CD1c-positive myeloid dendritic cell (primary cell): Measurements from ENCODE around the gene XPNPEP1.
A peak's percentile ranks its signal among the peaks of the same experiment; 100 is the strongest.

Experiments used
- DNase-seq: peaks from one replicate; pipeline ENCODE4 v3.0.0-alpha.2; 2016; ENCODE audit errors: extremely low spot score

Gene XPNPEP1

GRCh38 chr10:109863775-109864174, 59.5 kb downstream of the XPNPEP1 start:
- no peak for DNase-seq

- no peak for DNase-seq
These were observed 60.6 kb downstream of the XPNPEP1 start for GRCh38 chr10:109862738-109863137.

- DNase-seq = no peak
These were observed 61.3 kb downstream of the XPNPEP1 start for GRCh38 chr10:109862041-109862440.

GRCh38 chr10:109861081-109861480, 62.2 kb downstream of the XPNPEP1 start:
- DNase-seq = no peak

GRCh38 chr10:109859221-109859620, 64.1 kb downstream of the XPNPEP1 start:
- DNase-seq = no peak

- DNase-seq = no peak
These were observed 67.6 kb downstream of the XPNPEP1 start for GRCh38 chr10:109855746-109856145.

- no peak for DNase-seq
These were observed 69.4 kb downstream of the XPNPEP1 start for GRCh38 chr10:109853921-109854320.

- peak; percentile 62 for DNase-seq
These were observed 70.8 kb downstream of the XPNPEP1 start for GRCh38 chr10:109852475-109853037.

GRCh38 chr10:109851616-109852474, 71.5 kb downstream of the XPNPEP1 start:
- no peak for DNase-seq

GRCh38 chr10:109846832-109847231, 76.5 kb downstream of the XPNPEP1 start:
- DNase-seq = no peak

- no peak for DNase-seq
These were observed 78.0 kb downstream of the XPNPEP1 start for GRCh38 chr10:109845308-109845707.

GRCh38 chr10:109838592-109839244, 84.6 kb downstream of the XPNPEP1 start:
- DNase-seq = no peak

GRCh38 chr10:109837384-109837783, 85.9 kb downstream of the XPNPEP1 start:
- no peak for DNase-seq

- DNase-seq = no peak
These were observed 88.1 kb downstream of the XPNPEP1 start for GRCh38 chr10:109835257-109835656.

- DNase-seq = no peak
These were observed 91.5 kb downstream of the XPNPEP1 start for GRCh38 chr10:109831846-109832245.

- no peak for DNase-seq
These were observed 99.1 kb downstream of the XPNPEP1 start for GRCh38 chr10:109824206-109824605.

- no peak for DNase-seq
These were observed 100.1 kb downstream of the XPNPEP1 start for GRCh38 chr10:109823196-109823595.

- DNase-seq = no peak
These were observed 101.6 kb downstream of the XPNPEP1 start for GRCh38 chr10:109821672-109822071.

GRCh38 chr10:109820620-109821405, 102.5 kb downstream of the XPNPEP1 start:
- DNase-seq = no peak

- no peak for DNase-seq
These were observed 103.5 kb downstream of the XPNPEP1 start for GRCh38 chr10:109819807-109820206.
